GM12878 (cell line): ENCODE measurements around the gene PPP1R27. TPM values are rescaled to one million over a fixed set of nuclear protein-coding genes. Genes with fewer than 3 reads are reported as not detected.

Experiments
- ATAC-seq: fragments of 200-7000 bp; cut with Tn5 transposase; 3 replicates; pipeline ENCODE4 v1.9.1; 2020; ENCODE audit warnings: mild to moderate bottlenecking, moderate library complexity
- BruUV-seq: library from RNA; stranded (reverse); fragments of 400-500 nt; replicated peaks from 2 replicates; lab custom pipeline; 2021; lab: Mats Ljungman, UMichigan
- CTCF ChIA-PET: fragments of 300-600 bp; sonication (Branson Sonifier 250); formaldehyde crosslinking; extraction: SDS; loops from one replicate; lab custom pipeline; 2021; ENCODE audit warnings: inconsistent platforms; lab: Yijun Ruan, JAX
- POLR2A ChIA-PET: fragments of 350-600 bp; formaldehyde crosslinking; extraction: SDS; loops from one replicate; lab custom pipeline; 2021; ENCODE audit warnings: inconsistent platforms; lab: Charles Lee
- RAD21 ChIA-PET: fragments of 300-600 bp; sonication (Branson Sonifier 250); formaldehyde crosslinking; loops from one replicate; lab custom pipeline; 2023; ENCODE audit warnings: antibody characterized with exemption; ENCODE audit not compliant: unreplicated experiment; lab: Charles Lee
- SMC1A ChIA-PET: fragments of 300-600 bp; sonication (Branson Sonifier 250); formaldehyde crosslinking; loops from one replicate; lab custom pipeline; 2023; ENCODE audit not compliant: unreplicated experiment, uncharacterized antibody; lab: Charles Lee
- DNase-seq: peaks from one replicate; pipeline ENCODE4 v3.0.0-alpha.2; 2011; ENCODE audit warnings: low read depth, low spot score
- FAIRE-seq: peaks from 3 replicates; lab custom pipeline; 2011; peaks lifted over from hg19 to GRCh38; lab: Jason Lieb, UNC
- H2AFZ ChIP-seq: 2 replicates; pipeline ENCODE4 v1.6.0; 2011; ENCODE audit warnings: low read depth, low read length, control low read depth; ENCODE audit not compliant: control insufficient read depth
- H3K27ac ChIP-seq: 2 replicates; pipeline ENCODE4 v1.5.1; 2011; ENCODE audit warnings: control low read depth; ENCODE audit not compliant: control insufficient read depth, insufficient read depth
- H3K27me3 ChIP-seq, 2 experiments: replicated peaks in 1 of 2; 2 replicates each; pipeline versions ENCODE4 v1.6.0 to v1.6.1; 2011; ENCODE audit warnings: low read length in 1 of 2; ENCODE audit not compliant: control insufficient read depth in 2 of 2, insufficient read depth in 2 of 2
- H3K36me3 ChIP-seq, 2 experiments: 2 replicates each; pipeline ENCODE4 v1.5.1; 2011; ENCODE audit warnings: low read length in 1 of 2; ENCODE audit not compliant: control insufficient read depth in 2 of 2, insufficient read depth in 2 of 2
- H3K4me1 ChIP-seq: 2 replicates; pipeline ENCODE4 v1.6.1; 2011; ENCODE audit warnings: mild to moderate bottlenecking, low read length, moderate library complexity, mixed read lengths; ENCODE audit not compliant: control insufficient read depth, insufficient read depth
- H3K4me2 ChIP-seq: 2 replicates; pipeline ENCODE4 v1.6.0; 2011; ENCODE audit warnings: control low read depth; ENCODE audit not compliant: control insufficient read depth, insufficient read depth
- H3K4me3 ChIP-seq: fragments of 200-600 bp; sonication (generic); 2 replicates; pipeline ENCODE4 v1.5.1; 2016
- H3K79me2 ChIP-seq: 2 replicates; pipeline ENCODE4 v1.6.0; 2011; ENCODE audit warnings: low read length; ENCODE audit not compliant: control insufficient read depth, insufficient read depth
- H3K9ac ChIP-seq: 2 replicates; pipeline ENCODE4 v1.8.0; 2011; ENCODE audit warnings: low read length, control low read depth, mixed read lengths; ENCODE audit not compliant: control insufficient read depth, insufficient read depth
- H3K9me3 ChIP-seq: replicated peaks from 3 replicates; pipeline ENCODE4 v1.5.1; 2011; ENCODE audit warnings: mild to moderate bottlenecking, low read length; ENCODE audit not compliant: control insufficient read depth, insufficient read depth
- H4K20me1 ChIP-seq: 2 replicates; pipeline ENCODE4 v1.6.0; 2011; ENCODE audit not compliant: control insufficient read depth, insufficient read depth
- NBN ChIP-seq: fragments of 450-650 bp; IDR thresholded peaks from 2 replicates; pipeline ENCODE4 v1.6.1; 2016
- RB1 ChIP-seq: fragments of 450-650 bp; formaldehyde crosslinking; IDR thresholded peaks from 2 replicates; pipeline ENCODE4 v1.6.1; 2017; ENCODE audit warnings: mild to moderate bottlenecking, borderline replicate concordance
- TCF3 ChIP-seq: IDR thresholded peaks from 2 replicates; pipeline ENCODE4 v1.6.1; 2012; ENCODE audit warnings: low read depth, mild to moderate bottlenecking, low read length, borderline replicate concordance; ENCODE audit not compliant: insufficient read depth
- WGBS: methylation state at CpG from one replicate; pipeline ENCODE4 v1.1.6; 2016; ENCODE audit warnings: low lambda C conversion rate; ENCODE audit not compliant: insufficient replicate concordance, insufficient coverage; ENCODE audit errors: missing lambda C conversion rate; 5-methylcytosine and 5-hydroxymethylcytosine counted together
- in situ Hi-C: fragments of 300-500 bp; cut with MboI; formaldehyde crosslinking; loops from 9 replicates; pipeline ENCODE4 v1.14.3; 2018; ENCODE audit warnings: mixed read lengths
- intact Hi-C: fragments of 100-400 bp; cut with micrococcal nuclease; formaldehyde crosslinking; loops from one replicate; pipeline ENCODE4 v1.14.2; 2022; ENCODE audit not compliant: unreplicated experiment
- polyA plus RNA-seq, 11 experiments: library from polyadenylated mRNA; depleted of rRNA in 4 of 11; unstranded in 6 of 11; stranded (reverse) in 5 of 11; fragments of >200 nt; fragmentation: Nextera tagmentation in 4 of 11; fragmentation: Illumina TruSeq in 1 of 11; extraction: Ambion mirVana in 4 of 11; extraction: Trizol in 1 of 11; gene quantifications; 1 replicate in 1 of 11; 2 replicates in 10 of 11; pipeline versions ENCODE4 v1.2.1 to v1.2.3, GENCODE V29; 2011 to 2016; ENCODE audit warnings: inconsistent platforms in 2 of 11, missing spikeins in 2 of 11, low read depth in 1 of 11
- total RNA-seq, 4 experiments: library from RNA; depleted of rRNA in 3 of 4; stranded (reverse); fragments of >200 nt in 3 of 4; fragmentation: Illumina TruSeq in 1 of 4; extraction: Trizol in 1 of 4; gene quantifications; 2 replicates each; pipeline versions ENCODE4 v1.2.1 to v1.2.3, GENCODE V29; 2013 to 2021
- TF ChIP-seq, protein P1 (sequence below): fragments of 450-650 bp; IDR thresholded peaks from 2 replicates; pipeline ENCODE4 v1.6.1; 2017; ENCODE audit warnings: mild to moderate bottlenecking

PPP1R27 gene
- total and polyA plus RNA-seq, 10 of the 15 experiments (the other 5 are each of a cell fraction or from before 2014, with no cell fraction given) = 0.17 to 1.6 (median 0.49) TPM; not detected in 3

DNA sequence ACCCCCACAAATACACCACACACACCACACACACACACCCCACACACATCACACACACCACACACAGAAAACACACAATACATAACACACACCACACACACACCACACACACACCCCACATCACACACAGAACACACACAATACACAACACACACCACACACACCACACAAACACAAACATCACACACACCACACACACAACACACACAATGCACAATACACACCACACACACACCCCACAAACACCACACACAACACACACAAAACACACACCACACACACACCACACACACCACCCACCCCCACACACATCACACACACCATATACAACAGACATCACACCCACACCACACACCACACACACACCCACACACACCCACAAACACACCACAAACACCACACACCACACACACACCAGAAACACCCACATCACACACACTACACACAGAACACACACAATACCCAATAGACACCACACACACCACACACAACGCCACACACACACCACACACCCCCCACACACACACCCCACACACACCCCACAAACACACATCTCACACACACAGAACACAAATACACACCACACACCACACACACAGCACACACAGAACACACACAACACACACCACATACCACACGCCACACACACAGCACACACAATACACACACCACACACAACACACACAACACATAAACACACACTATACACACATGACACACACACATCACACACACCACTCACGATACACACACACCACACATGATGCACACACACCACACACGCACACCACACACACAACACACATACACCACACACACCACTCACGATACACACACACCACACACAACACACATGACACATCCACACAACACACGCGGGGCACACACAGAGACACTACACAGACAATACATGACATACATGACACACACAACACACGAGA is 41.9 kb downstream of the PPP1R27 start:
- H3K4me2 ChIP-seq = no peak overlapping the region
- POLR2A ChIA-PET = no interaction called here
- intact Hi-C loops (no loop called here), in situ Hi-C loops (no loop called here)
- no peaks in the 10 kb centered on the region for H3K36me3 ChIP-seq
- 78% methylated on average over 7 of the region's 8 CpGs for WGBS
- DNase-seq (no peak), FAIRE-seq (no peak), ATAC-seq (no peak)
- CTCF ChIA-PET = no interaction called here
- no peak for TF ChIP-seq RB1
- TF ChIP-seq NBN = 0 out of 2 replicates have a peak, but pooled peaks have one; percentile 24
- TF ChIP-seq, protein P1, sequence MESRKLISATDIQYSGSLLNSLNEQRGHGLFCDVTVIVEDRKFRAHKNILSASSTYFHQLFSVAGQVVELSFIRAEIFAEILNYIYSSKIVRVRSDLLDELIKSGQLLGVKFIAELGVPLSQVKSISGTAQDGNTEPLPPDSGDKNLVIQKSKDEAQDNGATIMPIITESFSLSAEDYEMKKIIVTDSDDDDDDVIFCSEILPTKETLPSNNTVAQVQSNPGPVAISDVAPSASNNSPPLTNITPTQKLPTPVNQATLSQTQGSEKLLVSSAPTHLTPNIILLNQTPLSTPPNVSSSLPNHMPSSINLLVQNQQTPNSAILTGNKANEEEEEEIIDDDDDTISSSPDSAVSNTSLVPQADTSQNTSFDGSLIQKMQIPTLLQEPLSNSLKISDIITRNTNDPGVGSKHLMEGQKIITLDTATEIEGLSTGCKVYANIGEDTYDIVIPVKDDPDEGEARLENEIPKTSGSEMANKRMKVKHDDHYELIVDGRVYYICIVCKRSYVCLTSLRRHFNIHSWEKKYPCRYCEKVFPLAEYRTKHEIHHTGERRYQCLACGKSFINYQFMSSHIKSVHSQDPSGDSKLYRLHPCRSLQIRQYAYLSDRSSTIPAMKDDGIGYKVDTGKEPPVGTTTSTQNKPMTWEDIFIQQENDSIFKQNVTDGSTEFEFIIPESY = no peak
- TF ChIP-seq TCF3 = no peak
- SMC1A ChIA-PET = no interaction called here
- H3K27ac ChIP-seq = no peak overlapping the region
- no peak overlapping the region for H2AFZ ChIP-seq
- no TSS peak for BruUV-seq
- no peak overlapping the region for H3K9ac ChIP-seq
- no peaks in the 10 kb centered on the region for H4K20me1 ChIP-seq
- H3K4me3 ChIP-seq = no peak overlapping the region
- RAD21 ChIA-PET = no interaction called here
- no peaks in the 10 kb centered on the region for H3K4me1 ChIP-seq
- no peaks in the 10 kb centered on the region for H3K79me2 ChIP-seq
- H3K27me3 ChIP-seq = no peaks in the 10 kb centered on the region
- no peaks in the 10 kb centered on the region; the same call in 2 of the 3 replicates for H3K9me3 ChIP-seq

Other genes starting within 250 kb of the PPP1R27 start
Only the 7 nearest of the 30 such genes appear.
- not detected in 2 replicates for gene GCGR, start 30.9 kb downstream of the PPP1R27 start, total RNA-seq (2014; rRNA removed)
- not detected in 2 replicates for gene GCGR, start 30.9 kb downstream of the PPP1R27 start, total RNA-seq (2014; rRNA removed; fragmentation: Illumina TruSeq; extraction: Trizol)
- not detected in 2 replicates for gene GCGR, start 30.9 kb downstream of the PPP1R27 start, total RNA-seq (2021)
- not detected in 2 replicates for gene GCGR, start 30.9 kb downstream of the PPP1R27 start, polyA plus RNA-seq (2011; rRNA removed)
- not detected in 2 replicates for gene GCGR, start 30.9 kb downstream of the PPP1R27 start, polyA plus RNA-seq (2014; fragmentation: Illumina TruSeq; extraction: Trizol)
- not detected for gene GCGR, start 30.9 kb downstream of the PPP1R27 start, polyA plus RNA-seq (2014; fragmentation: Nextera tagmentation; extraction: Ambion mirVana)
- not detected in 2 replicates for gene GCGR, start 30.9 kb downstream of the PPP1R27 start, polyA plus RNA-seq (2014; rRNA removed)
- not detected for gene GCGR, start 30.9 kb downstream of the PPP1R27 start, polyA plus RNA-seq (2016; fragmentation: Nextera tagmentation; extraction: Ambion mirVana)
- gene MCRIP1, start 1.8 kb downstream of the PPP1R27 start, total RNA-seq (2014; rRNA removed) = 33.8 and 39.7 TPM in 2 replicates
- gene MCRIP1, start 1.8 kb downstream of the PPP1R27 start, total RNA-seq (2014; rRNA removed; fragmentation: Illumina TruSeq; extraction: Trizol) = 12.1 and 15.6 TPM in 2 replicates
- 39.9 and 40.3 TPM in 2 replicates for gene MCRIP1, start 1.8 kb downstream of the PPP1R27 start, total RNA-seq (2021)
- 11.6 and 21.9 TPM in 2 replicates for gene MCRIP1, start 1.8 kb downstream of the PPP1R27 start, polyA plus RNA-seq (2011; rRNA removed)
- gene MCRIP1, start 1.8 kb downstream of the PPP1R27 start, polyA plus RNA-seq (2014; fragmentation: Illumina TruSeq; extraction: Trizol) = 0.81 and 5.7 TPM in 2 replicates
- 1 to 10 TPM in 1 of 2 experiments, under 1 TPM in 1; 0.31 to 3.8 TPM for gene MCRIP1, start 1.8 kb downstream of the PPP1R27 start, polyA plus RNA-seq (2014; fragmentation: Nextera tagmentation; extraction: Ambion mirVana)
- gene MCRIP1, start 1.8 kb downstream of the PPP1R27 start, polyA plus RNA-seq (2014; rRNA removed) = 41.8 and 42.7 TPM in 2 replicates
- gene MCRIP1, start 1.8 kb downstream of the PPP1R27 start, polyA plus RNA-seq (2016; fragmentation: Nextera tagmentation; extraction: Ambion mirVana) = 10 to 100 TPM; 44.1 to 54.4 TPM
- 378 and 467 TPM in 2 replicates for gene P4HB, start 25.5 kb upstream of the PPP1R27 start, total RNA-seq (2014; rRNA removed)
- gene P4HB, start 25.5 kb upstream of the PPP1R27 start, total RNA-seq (2014; rRNA removed; fragmentation: Illumina TruSeq; extraction: Trizol) = 247 and 285 TPM in 2 replicates
- gene P4HB, start 25.5 kb upstream of the PPP1R27 start, total RNA-seq (2021) = 378 and 437 TPM in 2 replicates
- 44.1 and 49.9 TPM in 2 replicates for gene P4HB, start 25.5 kb upstream of the PPP1R27 start, polyA plus RNA-seq (2011; rRNA removed)
- gene P4HB, start 25.5 kb upstream of the PPP1R27 start, polyA plus RNA-seq (2014; fragmentation: Illumina TruSeq; extraction: Trizol) = 458 and 725 TPM in 2 replicates
- 10 to 100 TPM in 1 of 2 experiments, 1 to 10 TPM in 1; 4.7 to 18.3 TPM for gene P4HB, start 25.5 kb upstream of the PPP1R27 start, polyA plus RNA-seq (2014; fragmentation: Nextera tagmentation; extraction: Ambion mirVana)
- 128 and 182 TPM in 2 replicates for gene P4HB, start 25.5 kb upstream of the PPP1R27 start, polyA plus RNA-seq (2014; rRNA removed)
- gene P4HB, start 25.5 kb upstream of the PPP1R27 start, polyA plus RNA-seq (2016; fragmentation: Nextera tagmentation; extraction: Ambion mirVana) = 100 to 1,000 TPM; 543 to 549 TPM
- 139 and 180 TPM in 2 replicates for gene ARHGDIA, start 36.3 kb upstream of the PPP1R27 start, total RNA-seq (2014; rRNA removed)
- gene ARHGDIA, start 36.3 kb upstream of the PPP1R27 start, total RNA-seq (2014; rRNA removed; fragmentation: Illumina TruSeq; extraction: Trizol) = 124 and 125 TPM in 2 replicates
- gene ARHGDIA, start 36.3 kb upstream of the PPP1R27 start, total RNA-seq (2021) = 538 and 552 TPM in 2 replicates
- 18.6 and 39.5 TPM in 2 replicates for gene ARHGDIA, start 36.3 kb upstream of the PPP1R27 start, polyA plus RNA-seq (2011; rRNA removed)
- gene ARHGDIA, start 36.3 kb upstream of the PPP1R27 start, polyA plus RNA-seq (2014; fragmentation: Illumina TruSeq; extraction: Trizol) = 24.3 and 159 TPM in 2 replicates
- 10 to 100 TPM; 17.9 to 47.8 TPM for gene ARHGDIA, start 36.3 kb upstream of the PPP1R27 start, polyA plus RNA-seq (2014; fragmentation: Nextera tagmentation; extraction: Ambion mirVana)
- gene ARHGDIA, start 36.3 kb upstream of the PPP1R27 start, polyA plus RNA-seq (2014; rRNA removed) = 184 and 246 TPM in 2 replicates
- gene ARHGDIA, start 36.3 kb upstream of the PPP1R27 start, polyA plus RNA-seq (2016; fragmentation: Nextera tagmentation; extraction: Ambion mirVana) = 100 to 1,000 TPM; 336 to 349 TPM
- gene ALYREF, start 56.5 kb upstream of the PPP1R27 start, total RNA-seq (2014; rRNA removed) = 253 and 263 TPM in 2 replicates
- 140 and 158 TPM in 2 replicates for gene ALYREF, start 56.5 kb upstream of the PPP1R27 start, total RNA-seq (2014; rRNA removed; fragmentation: Illumina TruSeq; extraction: Trizol)
- gene ALYREF, start 56.5 kb upstream of the PPP1R27 start, total RNA-seq (2021) = 238 and 240 TPM in 2 replicates
- gene ALYREF, start 56.5 kb upstream of the PPP1R27 start, polyA plus RNA-seq (2011; rRNA removed) = 61.5 and 103 TPM in 2 replicates
- 29.4 and 105 TPM in 2 replicates for gene ALYREF, start 56.5 kb upstream of the PPP1R27 start, polyA plus RNA-seq (2014; fragmentation: Illumina TruSeq; extraction: Trizol)
- gene ALYREF, start 56.5 kb upstream of the PPP1R27 start, polyA plus RNA-seq (2014; fragmentation: Nextera tagmentation; extraction: Ambion mirVana) = 10 to 100 TPM in 1 of 2 experiments, 1 to 10 TPM in 1; 2.4 to 11.4 TPM
- gene ALYREF, start 56.5 kb upstream of the PPP1R27 start, polyA plus RNA-seq (2014; rRNA removed) = 208 and 229 TPM in 2 replicates
- gene ALYREF, start 56.5 kb upstream of the PPP1R27 start, polyA plus RNA-seq (2016; fragmentation: Nextera tagmentation; extraction: Ambion mirVana) = 10 to 100 TPM in 1 of 2 experiments, 1 to 10 TPM in 1; 9.8 to 17.7 TPM
- gene ANAPC11, start 56.7 kb upstream of the PPP1R27 start, total RNA-seq (2014; rRNA removed) = 141 and 152 TPM in 2 replicates
- gene ANAPC11, start 56.7 kb upstream of the PPP1R27 start, total RNA-seq (2014; rRNA removed; fragmentation: Illumina TruSeq; extraction: Trizol) = 49.3 and 59.3 TPM in 2 replicates
- 137 and 147 TPM in 2 replicates for gene ANAPC11, start 56.7 kb upstream of the PPP1R27 start, total RNA-seq (2021)
- 119 and 207 TPM in 2 replicates for gene ANAPC11, start 56.7 kb upstream of the PPP1R27 start, polyA plus RNA-seq (2011; rRNA removed)
- 5.6 and 28.5 TPM in 2 replicates for gene ANAPC11, start 56.7 kb upstream of the PPP1R27 start, polyA plus RNA-seq (2014; fragmentation: Illumina TruSeq; extraction: Trizol)
- gene ANAPC11, start 56.7 kb upstream of the PPP1R27 start, polyA plus RNA-seq (2014; fragmentation: Nextera tagmentation; extraction: Ambion mirVana) = 100 to 1,000 TPM; 127 to 173 TPM
- 210 and 211 TPM in 2 replicates for gene ANAPC11, start 56.7 kb upstream of the PPP1R27 start, polyA plus RNA-seq (2014; rRNA removed)
- gene ANAPC11, start 56.7 kb upstream of the PPP1R27 start, polyA plus RNA-seq (2016; fragmentation: Nextera tagmentation; extraction: Ambion mirVana) = 100 to 1,000 TPM; 394 to 395 TPM
- 0.05 and 0.23 TPM in 2 replicates for gene NPB, start 67.2 kb upstream of the PPP1R27 start, total RNA-seq (2014; rRNA removed)
- gene NPB, start 67.2 kb upstream of the PPP1R27 start, total RNA-seq (2014; rRNA removed; fragmentation: Illumina TruSeq; extraction: Trizol) = 0.09 and 0.13 TPM in 2 replicates
- 0.29 TPM in 1 of 2 replicates, not detected in the other for gene NPB, start 67.2 kb upstream of the PPP1R27 start, total RNA-seq (2021)
- 0.04 and 0.07 TPM in 2 replicates for gene NPB, start 67.2 kb upstream of the PPP1R27 start, polyA plus RNA-seq (2011; rRNA removed)
- 0.03 TPM in 1 of 2 replicates, not detected in the other for gene NPB, start 67.2 kb upstream of the PPP1R27 start, polyA plus RNA-seq (2014; fragmentation: Illumina TruSeq; extraction: Trizol)
- gene NPB, start 67.2 kb upstream of the PPP1R27 start, polyA plus RNA-seq (2014; fragmentation: Nextera tagmentation; extraction: Ambion mirVana) = under 1 TPM; 0.24 to 0.40 TPM
- 0.04 and 0.12 TPM in 2 replicates for gene NPB, start 67.2 kb upstream of the PPP1R27 start, polyA plus RNA-seq (2014; rRNA removed)
- under 1 TPM in 1 of 2 experiments, not detected in 1; 0.16 TPM for gene NPB, start 67.2 kb upstream of the PPP1R27 start, polyA plus RNA-seq (2016; fragmentation: Nextera tagmentation; extraction: Ambion mirVana)